ENCODE measurements around the gene STX8.

- TF ChIP-seq, protein P1, sequence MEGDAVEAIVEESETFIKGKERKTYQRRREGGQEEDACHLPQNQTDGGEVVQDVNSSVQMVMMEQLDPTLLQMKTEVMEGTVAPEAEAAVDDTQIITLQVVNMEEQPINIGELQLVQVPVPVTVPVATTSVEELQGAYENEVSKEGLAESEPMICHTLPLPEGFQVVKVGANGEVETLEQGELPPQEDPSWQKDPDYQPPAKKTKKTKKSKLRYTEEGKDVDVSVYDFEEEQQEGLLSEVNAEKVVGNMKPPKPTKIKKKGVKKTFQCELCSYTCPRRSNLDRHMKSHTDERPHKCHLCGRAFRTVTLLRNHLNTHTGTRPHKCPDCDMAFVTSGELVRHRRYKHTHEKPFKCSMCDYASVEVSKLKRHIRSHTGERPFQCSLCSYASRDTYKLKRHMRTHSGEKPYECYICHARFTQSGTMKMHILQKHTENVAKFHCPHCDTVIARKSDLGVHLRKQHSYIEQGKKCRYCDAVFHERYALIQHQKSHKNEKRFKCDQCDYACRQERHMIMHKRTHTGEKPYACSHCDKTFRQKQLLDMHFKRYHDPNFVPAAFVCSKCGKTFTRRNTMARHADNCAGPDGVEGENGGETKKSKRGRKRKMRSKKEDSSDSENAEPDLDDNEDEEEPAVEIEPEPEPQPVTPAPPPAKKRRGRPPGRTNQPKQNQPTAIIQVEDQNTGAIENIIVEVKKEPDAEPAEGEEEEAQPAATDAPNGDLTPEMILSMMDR (IDR thresholded peaks at IDR 0.05; ENCODE audit: low read depth, low read length) = no peak
- no peak for TF ChIP-seq EZH2phosphoT487 (IDR thresholded peaks at IDR 0.05; ENCODE audit: low read depth)
Observed at GRCh38 chr17:9306086-9306485, 269.5 kb downstream of the STX8 start.
